Measurements from ENCODE around the gene ITPRIPL1. TPM values are rescaled to one million over a fixed set of nuclear protein-coding genes. Genes with fewer than 3 reads are reported as not detected.

Gene ITPRIPL1
- polyA plus RNA-seq, 1 donor (not counting 4 experiments of a cell fraction or from before 2014, with no cell fraction given), result 0.58 TPM

GRCh38 chr2:96326990-96327820, 2.1 kb downstream of the ITPRIPL1 start:
- Histone ChIP-seq H3K9me3 (ENCODE audit: control insufficient read depth, low read depth, low read length) (no peaks in the 10 kb centered on the region), H3K9ac (ENCODE audit: control insufficient read depth, extremely low read depth, insufficient read depth, low read length) (no peak overlapping the region), H3K4me3 (ENCODE audit: control insufficient read depth in 2 of 3, extremely low read depth in 1 of 3, insufficient read depth in 2 of 3, low read depth in 1 of 3, low read length in 3 of 3) (no peak overlapping the region), H3K4me1 (ENCODE audit: control insufficient read depth, extremely low read depth, insufficient read depth, low read length) (peaks cover 22% of the 10 kb centered on the region), H3K4me2 (ENCODE audit: control insufficient read depth, extremely low read depth, insufficient read depth, low read depth, low read length) (no peak overlapping the region), H3K27ac (ENCODE audit: control insufficient read depth, insufficient read depth, low read length) (no peak overlapping the region), H4K20me1 (ENCODE audit: control insufficient read depth, extremely low read depth, insufficient read depth, low read length) (no peaks in the 10 kb centered on the region), H3K79me2 (ENCODE audit: control insufficient read depth, insufficient read depth, low read length) (no peaks in the 10 kb centered on the region), H2AFZ (ENCODE audit: control insufficient read depth, low read length) (no peak overlapping the region), H3K9me1 (ENCODE audit: control insufficient read depth, extremely low read depth, insufficient read depth, low read length) (no peaks in the 10 kb centered on the region), H3K27me3 (ENCODE audit: control insufficient read depth, extremely low read depth, insufficient read depth, low read length) (peaks cover 7% of the 10 kb centered on the region), H3K36me3 (ENCODE audit: control insufficient read depth in 2 of 2, extremely low read depth in 1 of 2, insufficient read depth in 2 of 2, low read length in 2 of 2) (peaks cover 0 to 4% of the 10 kb centered on the region in 2 experiments)
- dilution Hi-C loops (cut with MboI; ENCODE audit: extremely low pct_ligation_motif_present, low sequenced_read_pairs), result no loop called here
- TF ChIP-seq CTCF (optimal IDR thresholded peaks at IDR 0.05 in 1 of 3, IDR thresholded peaks at IDR 0.05 in 1 of 3, conservative IDR thresholded peaks at IDR 0.05 in 1 of 3; ENCODE audit: extremely low read depth in 1 of 3, insufficient read depth in 2 of 3, low read length in 3 of 3) (no peak), EZH2 (IDR thresholded peaks at IDR 0.05; ENCODE audit: low read length) (no peak)
- DNase-seq (ENCODE audit: low read depth, low spot score) (no peak), FAIRE-seq (no peak)

GRCh38 chr2:96329456-96329855, 4.3 kb downstream of the ITPRIPL1 start:
- no peak for FAIRE-seq
- no peaks in the 10 kb centered on the region for H3K9me3 ChIP-seq (ENCODE audit: control insufficient read depth, low read depth, low read length)
- H4K20me1 ChIP-seq (ENCODE audit: control insufficient read depth, extremely low read depth, insufficient read depth, low read length), result no peaks in the 10 kb centered on the region
- H3K36me3 ChIP-seq (ENCODE audit: control insufficient read depth in 2 of 2, extremely low read depth in 1 of 2, insufficient read depth in 2 of 2, low read length in 2 of 2), result peaks cover 0 to 4% of the 10 kb centered on the region in 2 experiments
- no peak for DNase-seq (ENCODE audit: low read depth, low spot score)
- no peak overlapping the region for H3K4me2 ChIP-seq (ENCODE audit: control insufficient read depth, extremely low read depth, insufficient read depth, low read depth, low read length)
- no peaks in the 10 kb centered on the region for H3K27me3 ChIP-seq (ENCODE audit: control insufficient read depth, extremely low read depth, insufficient read depth, low read length)
- H3K9me1 ChIP-seq (ENCODE audit: control insufficient read depth, extremely low read depth, insufficient read depth, low read length), result no peaks in the 10 kb centered on the region
- TF ChIP-seq EZH2 (IDR thresholded peaks at IDR 0.05; ENCODE audit: low read length) (no peak), CTCF (optimal IDR thresholded peaks at IDR 0.05 in 1 of 3, IDR thresholded peaks at IDR 0.05 in 1 of 3, conservative IDR thresholded peaks at IDR 0.05 in 1 of 3; ENCODE audit: extremely low read depth in 1 of 3, insufficient read depth in 2 of 3, low read length in 3 of 3) (no peak)
- H3K79me2 ChIP-seq (ENCODE audit: control insufficient read depth, insufficient read depth, low read length), result no peaks in the 10 kb centered on the region
- H3K4me3 ChIP-seq (ENCODE audit: control insufficient read depth in 2 of 3, extremely low read depth in 1 of 3, insufficient read depth in 2 of 3, low read depth in 1 of 3, low read length in 3 of 3), result no peak overlapping the region
- H3K4me1 ChIP-seq (ENCODE audit: control insufficient read depth, extremely low read depth, insufficient read depth, low read length), result peaks cover 22% of the 10 kb centered on the region
- no peak overlapping the region for H3K9ac ChIP-seq (ENCODE audit: control insufficient read depth, extremely low read depth, insufficient read depth, low read length)
- H2AFZ ChIP-seq (ENCODE audit: control insufficient read depth, low read length), result no peak overlapping the region
- dilution Hi-C loops (cut with MboI; ENCODE audit: extremely low pct_ligation_motif_present, low sequenced_read_pairs), result no loop called here
- H3K27ac ChIP-seq (ENCODE audit: control insufficient read depth, insufficient read depth, low read length), result no peak overlapping the region
